SK-N-SH (cell line): ENCODE results near the gene ACOXL. TPM values are rescaled to one million over a fixed set of nuclear protein-coding genes. Genes with fewer than 3 reads are reported as not detected.

Experiments used
- CTCF ChIA-PET: fragments of 300-600, 350-600 bp; formaldehyde crosslinking; extraction: SDS; loops from one replicate; lab custom pipeline; 2021; lab: Yijun Ruan, JAX
- POLR2A ChIA-PET: fragments of 350-600 bp; sonication (Branson Sonifier 250); formaldehyde crosslinking; extraction: SDS; loops from one replicate; lab custom pipeline; 2020; ENCODE audit warnings: antibody characterized with exemption, inconsistent platforms; lab: Yijun Ruan, JAX
- DNase-seq: peaks from one replicate; pipeline ENCODE4 v3.0.0; 2012
- H2AFZ ChIP-seq: fragments of 200-600 bp; sonication (generic); 2 replicates; pipeline ENCODE4 v1.8.1; 2016; ENCODE audit warnings: antibody characterized with exemption, mild to moderate bottlenecking, low read depth
- H3F3A ChIP-seq: fragments of 200-600 bp; sonication (generic); replicated peaks from 2 replicates; pipeline ENCODE3; 2016; ENCODE audit warnings: antibody characterized with exemption, mild to moderate bottlenecking; ENCODE audit not compliant: insufficient read depth
- H3K27ac ChIP-seq, 2 experiments: fragments of 200-500 bp in 1 of 2; fragments of 200-600 bp in 1 of 2; sonication (Bioruptor generic) in 1 of 2; sonication (generic), shearing (Covaris generic) in 1 of 2; 2 replicates each; pipeline versions ENCODE4 v1.5.1 to v1.6.1; 2014 to 2016; ENCODE audit warnings: low read depth in 2 of 2, inconsistent platforms in 1 of 2, low read length in 1 of 2, mild to moderate bottlenecking in 1 of 2, mixed read lengths in 1 of 2
- H3K27me3 ChIP-seq: fragments of 200-600 bp; sonication (generic), shearing (Covaris generic); 2 replicates; pipeline ENCODE4 v1.6.1; 2016; ENCODE audit warnings: mixed run types; ENCODE audit not compliant: insufficient read depth
- H3K36me3 ChIP-seq, 2 experiments: fragments of 200-500 bp in 1 of 2; fragments of 200-600 bp in 1 of 2; sonication (Bioruptor generic) in 1 of 2; sonication (generic) in 1 of 2; replicated peaks in 1 of 2; 2 replicates each; pipeline versions ENCODE3 to v1.5.1; 2014 to 2016; ENCODE audit warnings: low read length in 1 of 2, mild to moderate bottlenecking in 1 of 2; ENCODE audit not compliant: insufficient read depth in 2 of 2, control insufficient read depth in 1 of 2
- H3K4me1 ChIP-seq, 2 experiments: fragments of 200-500 bp in 1 of 2; fragments of 200-600 bp in 1 of 2; sonication (Bioruptor generic) in 1 of 2; sonication (generic), shearing (Covaris generic) in 1 of 2; 2 replicates each; pipeline versions ENCODE4 v1.5.1 to v1.6.1; 2014 to 2016; ENCODE audit warnings: low read depth in 1 of 2, low read length in 1 of 2, mixed run types in 1 of 2; ENCODE audit not compliant: insufficient read depth in 2 of 2, control insufficient read depth in 1 of 2
- H3K4me2 ChIP-seq: fragments of 200-600 bp; sonication (generic), shearing (Covaris generic); 2 replicates; pipeline ENCODE4 v1.6.1; 2017; ENCODE audit warnings: mixed run types
- H3K4me3 ChIP-seq, 2 experiments: fragments of 200-500 bp in 1 of 2; fragments of 200-600 bp in 1 of 2; sonication (Bioruptor generic) in 1 of 2; sonication (generic), shearing (Covaris generic) in 1 of 2; 2 replicates each; pipeline versions ENCODE4 v1.5.1 to v1.8.1; 2014 to 2016; ENCODE audit warnings: low read depth in 2 of 2, inconsistent platforms in 1 of 2, low read length in 1 of 2, mild to moderate bottlenecking in 1 of 2, mixed read lengths in 1 of 2, moderate library complexity in 1 of 2
- H3K79me2 ChIP-seq: fragments of 200-600 bp; sonication (generic); 2 replicates; pipeline ENCODE4 v1.8.1; 2017; ENCODE audit warnings: mild to moderate bottlenecking; ENCODE audit not compliant: insufficient read depth
- H3K9ac ChIP-seq: fragments of 200-600 bp; sonication (generic); 2 replicates; pipeline ENCODE4 v1.6.1; 2017; ENCODE audit warnings: mixed run types
- H3K9me2 ChIP-seq: fragments of 200-600 bp; sonication (generic); 2 replicates; pipeline ENCODE4 v1.6.1; 2017; ENCODE audit warnings: mixed run types
- H3K9me3 ChIP-seq: fragments of 200-600 bp; sonication (generic); 2 replicates; pipeline ENCODE4 v1.6.1; 2017; ENCODE audit warnings: mixed run types, mild to moderate bottlenecking, moderate library complexity
- H4K20me1 ChIP-seq: fragments of 200-600 bp; sonication (generic); 2 replicates; pipeline ENCODE4 v1.6.1; 2017; ENCODE audit warnings: mild to moderate bottlenecking, mixed run types; ENCODE audit not compliant: insufficient read depth
- CHD2 ChIP-seq: fragments of 150-350 bp; IDR thresholded peaks from 2 replicates; pipeline ENCODE4 v1.6.1; 2018; ENCODE audit warnings: low read length; ENCODE audit not compliant: partially characterized antibody
- EP300 ChIP-seq, 2 experiments: IDR thresholded peaks; 2 replicates each; pipeline versions ENCODE4 v1.4.0 to v1.6.1; 2012; ENCODE audit warnings: borderline replicate concordance in 1 of 2, low read depth in 1 of 2, low read length in 1 of 2
- FOSL2 ChIP-seq: IDR thresholded peaks from 2 replicates; pipeline ENCODE4 v1.4.0; 2012; ENCODE audit warnings: low read depth, mild to moderate bottlenecking, moderate library complexity, borderline replicate concordance
- FOXJ3 ChIP-seq: sonication (generic); formaldehyde crosslinking; IDR thresholded peaks from 2 replicates; pipeline ENCODE4 v1.5.1; 2020; ENCODE audit warnings: mild to moderate bottlenecking, missing genetic modification reagents
- FOXM1 ChIP-seq: IDR thresholded peaks from 2 replicates; pipeline ENCODE4 v1.4.0; 2012; ENCODE audit warnings: low read depth, mild to moderate bottlenecking
- GABPA ChIP-seq: IDR thresholded peaks from 2 replicates; pipeline ENCODE4 v1.4.0; 2012; ENCODE audit warnings: low read depth, mild to moderate bottlenecking
- JUND ChIP-seq: IDR thresholded peaks from 2 replicates; pipeline ENCODE4 v1.4.0; 2012
- MEF2A ChIP-seq: IDR thresholded peaks from 2 replicates; pipeline ENCODE4 v1.4.0; 2012; ENCODE audit warnings: low read depth, borderline replicate concordance
- MXI1 ChIP-seq: IDR thresholded peaks from 2 replicates; pipeline ENCODE4 v1.6.1; 2012; ENCODE audit warnings: mild to moderate bottlenecking, low read depth, low read length, improper control_type of control experiment
- NFIC ChIP-seq: IDR thresholded peaks from 2 replicates; pipeline ENCODE4 v1.4.0; 2012; ENCODE audit warnings: borderline replicate concordance
- NRF1 ChIP-seq: IDR thresholded peaks from 2 replicates; pipeline ENCODE4 v1.6.1; 2012; ENCODE audit warnings: low read depth, mild to moderate bottlenecking, low read length
- POLR2AphosphoS5 ChIP-seq: IDR thresholded peaks from 2 replicates; pipeline ENCODE4 v1.6.1; 2012; ENCODE audit warnings: low read depth, low read length
- RFX5 ChIP-seq: IDR thresholded peaks from 2 replicates; pipeline ENCODE4 v1.6.1; 2012; ENCODE audit warnings: mild to moderate bottlenecking, improper control_type of control experiment, low read length
- RXRA ChIP-seq: IDR thresholded peaks from 2 replicates; pipeline ENCODE4 v1.4.0; 2012; ENCODE audit warnings: low read depth, mild to moderate bottlenecking, borderline replicate concordance
- TAF1 ChIP-seq: IDR thresholded peaks from 2 replicates; pipeline ENCODE4 v1.6.1; 2012; ENCODE audit warnings: low read depth, mild to moderate bottlenecking, low read length, moderate library complexity, borderline replicate concordance
- TCF12 ChIP-seq: IDR thresholded peaks from 2 replicates; pipeline ENCODE4 v1.4.0; 2012
- YY1 ChIP-seq: IDR thresholded peaks from 2 replicates; pipeline ENCODE4 v1.4.0; 2012; ENCODE audit warnings: low read depth, mild to moderate bottlenecking
- WGBS: methylation state at CpG from one replicate; pipeline ENCODE4 v1.1.6; 2017; ENCODE audit warnings: low lambda C conversion rate; 5-methylcytosine and 5-hydroxymethylcytosine counted together
- polyA plus RNA-seq, 3 experiments: library from polyadenylated mRNA; depleted of rRNA; stranded (reverse); fragments of >200 nt; gene quantifications; 2 replicates each; pipeline ENCODE4 v1.2.3, GENCODE V29; 2012
- TF ChIP-seq, protein P1 (sequence below): IDR thresholded peaks from 2 replicates; pipeline ENCODE4 v1.4.0; 2012; ENCODE audit warnings: low read depth
- TF ChIP-seq, protein P2 (sequence below): fragments of 200-600 bp; sonication (generic); IDR thresholded peaks from 2 replicates; pipeline ENCODE4 v1.6.1; 2017; ENCODE audit warnings: antibody characterized with exemption, mild to moderate bottlenecking, moderate library complexity

Gene ACOXL
- polyA plus RNA-seq, 1 of the 3 experiments (the other 2 are of a cell fraction) = not detected

DNA sequence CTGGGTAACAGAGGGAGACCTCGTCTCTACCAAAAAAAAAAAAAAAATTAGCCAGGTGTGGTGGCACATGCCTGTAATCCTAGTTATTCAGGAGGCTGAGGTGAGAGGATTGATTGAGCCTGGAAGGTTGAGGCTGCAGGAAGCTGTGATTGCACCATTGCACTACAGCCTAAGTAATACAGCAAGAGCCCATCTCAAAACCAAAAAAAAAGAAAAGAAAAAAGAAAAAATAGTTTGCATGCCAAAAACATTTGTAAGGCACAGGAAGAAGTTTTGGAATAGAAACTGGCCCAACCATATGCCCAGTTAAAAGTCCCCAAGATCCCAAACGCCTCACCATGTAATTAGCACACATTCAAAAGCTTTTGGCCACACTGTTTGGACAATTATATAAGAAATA, 13.4 kb upstream of the ACOXL start:
- WGBS = 26% methylated on average over 2 of the region's 2 CpGs
- ChIA-PET CTCF (interaction anchor here (1.2 to 1.3 kb wide), 2 partner anchors 7 to 13 kb away, joined by 3 to 4 read pairs; no protein-coding TSS in a partner anchor), POLR2A (no interaction called here)
- Histone ChIP-seq H3K4me2 (no peak overlapping the region), H4K20me1 (no peaks in the 10 kb centered on the region), H3K9me3 (no peaks in the 10 kb centered on the region), H3K36me3 (no peaks in the 10 kb centered on the region), H3K27me3 (peaks cover 22% of the 10 kb centered on the region), H2AFZ (no peak overlapping the region), H3K4me3 (no peak overlapping the region), H3K9me2 (no peaks in the 10 kb centered on the region), H3K9ac (no peak overlapping the region), H3K4me1 (no peaks in the 10 kb centered on the region), H3K79me2 (no peaks in the 10 kb centered on the region), H3K27ac (no peak overlapping the region), H3F3A (no peaks in the 10 kb centered on the region)
- DNase-seq = no peak
- TF ChIP-seq EP300 (IDR thresholded peaks at IDR 0.05; ENCODE audit: borderline replicate concordance in 1 of 2, low read depth in 1 of 2, low read length in 1 of 2) = no peak
- TF ChIP-seq FOSL2 = no peak
- no peak for TF ChIP-seq GABPA
- no peak for TF ChIP-seq JUND
- no peak for TF ChIP-seq TAF1

DNA sequence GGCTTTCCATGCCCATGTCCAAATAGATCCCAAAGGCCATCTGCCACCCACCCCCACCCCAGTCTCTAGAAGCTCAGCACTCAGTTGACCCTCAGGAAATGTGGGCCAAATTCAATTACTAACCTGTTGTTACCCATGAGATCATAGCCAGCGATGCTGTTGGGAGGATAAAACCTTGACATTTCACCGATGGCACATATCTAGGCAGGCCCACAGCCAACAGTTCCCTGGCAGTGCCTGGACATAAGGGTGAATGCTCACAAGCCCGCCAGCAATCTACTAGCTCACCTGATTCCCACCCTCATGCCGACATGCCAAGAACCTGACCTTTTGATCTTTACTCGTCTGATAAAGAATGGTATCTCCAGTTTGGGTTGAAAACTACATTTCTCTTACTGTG, 11.8 kb upstream of the ACOXL start:
- Histone ChIP-seq H3K27me3 (peaks cover 30% of the 10 kb centered on the region), H4K20me1 (no peaks in the 10 kb centered on the region), H3K4me3 (no peak overlapping the region), H2AFZ (no peak overlapping the region), H3K36me3 (no peaks in the 10 kb centered on the region), H3K4me2 (no peak overlapping the region), H3K9ac (no peak overlapping the region), H3K9me2 (no peaks in the 10 kb centered on the region), H3K9me3 (no peaks in the 10 kb centered on the region), H3K27ac (no peak overlapping the region), H3K4me1 (peaks cover 0 to under 1% of the 10 kb centered on the region in 2 experiments; a peak in 1 of 4 replicates), H3F3A (no peaks in the 10 kb centered on the region), H3K79me2 (no peaks in the 10 kb centered on the region)
- ChIA-PET CTCF (interaction anchor here (1.3 kb wide), 3 partner anchors 14 to 35 kb away, joined by 3 to 4 read pairs (median 4); no protein-coding TSS in a partner anchor), POLR2A (no interaction called here)
- 56% methylated on average over 5 of the region's 5 CpGs for WGBS
- no peak for TF ChIP-seq NFIC
- no peak for TF ChIP-seq JUND
- no peak for TF ChIP-seq CHD2
- no peak for TF ChIP-seq RXRA
- TF ChIP-seq TAF1 = no peak
- TF ChIP-seq TCF12 = no peak
- TF ChIP-seq, protein P1, sequence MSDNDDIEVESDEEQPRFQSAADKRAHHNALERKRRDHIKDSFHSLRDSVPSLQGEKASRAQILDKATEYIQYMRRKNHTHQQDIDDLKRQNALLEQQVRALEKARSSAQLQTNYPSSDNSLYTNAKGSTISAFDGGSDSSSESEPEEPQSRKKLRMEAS = no peak
- no peak for TF ChIP-seq MXI1
- no peak for TF ChIP-seq GABPA
- no peak for TF ChIP-seq FOXM1
- no peak for DNase-seq

DNA sequence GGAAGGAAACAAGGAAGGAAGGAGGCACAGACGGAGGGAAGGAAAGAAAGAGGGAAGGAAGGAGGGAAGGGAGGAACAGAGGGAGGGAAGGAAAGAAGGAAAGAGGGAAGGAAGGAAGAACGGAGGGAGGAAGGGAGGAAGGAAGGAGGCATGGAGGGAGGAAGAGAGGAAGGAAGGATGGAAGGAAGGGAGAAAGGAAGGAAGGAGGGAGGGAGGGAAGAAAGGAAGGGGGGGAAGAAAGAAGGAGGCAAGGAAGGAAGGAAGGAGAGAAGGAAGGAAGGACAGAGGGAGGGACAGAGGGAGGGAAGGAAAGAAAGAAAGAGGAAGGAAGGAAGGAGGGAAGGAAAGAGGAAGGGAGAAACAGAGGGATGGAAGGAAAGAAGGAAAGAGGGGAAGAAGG, 7.6 kb upstream of the ACOXL start:
- H4K20me1 ChIP-seq = no peaks in the 10 kb centered on the region
- H3F3A ChIP-seq = no peaks in the 10 kb centered on the region
- H3K4me2 ChIP-seq = no peak overlapping the region
- H3K9ac ChIP-seq = no peak overlapping the region
- no peaks in the 10 kb centered on the region for H3K9me2 ChIP-seq
- peaks cover 42% of the 10 kb centered on the region for H3K27me3 ChIP-seq
- 26% methylated on average over 2 of the region's 2 CpGs for whole genome bisulfite sequencing
- POLR2A ChIA-PET = no interaction called here
- DNase-seq = no peak
- H3K36me3 ChIP-seq = no peaks in the 10 kb centered on the region
- H3K4me3 ChIP-seq = no peak overlapping the region
- peaks cover 0 to 7% of the 10 kb centered on the region in 2 experiments; a peak in 1 of 4 replicates for H3K4me1 ChIP-seq
- CTCF ChIA-PET = no interaction called here
- H2AFZ ChIP-seq = no peak overlapping the region
- H3K27ac ChIP-seq = no peak overlapping the region
- H3K79me2 ChIP-seq = no peaks in the 10 kb centered on the region
- H3K9me3 ChIP-seq = no peaks in the 10 kb centered on the region
- TF ChIP-seq NFIC (no peak), MEF2A (no peak), POLR2AphosphoS5 (no peak), CHD2 (no peak), RFX5 (no peak), FOSL2 (no peak), YY1 (no peak), FOXJ3 (CRISPR knock-in tag) (no peak), EP300 (IDR thresholded peaks at IDR 0.05; ENCODE audit: borderline replicate concordance in 1 of 2, low read depth in 1 of 2, low read length in 1 of 2) (no peak), RXRA (no peak), TCF12 (no peak), NRF1 (no peak)
- TF ChIP-seq, protein P2, sequence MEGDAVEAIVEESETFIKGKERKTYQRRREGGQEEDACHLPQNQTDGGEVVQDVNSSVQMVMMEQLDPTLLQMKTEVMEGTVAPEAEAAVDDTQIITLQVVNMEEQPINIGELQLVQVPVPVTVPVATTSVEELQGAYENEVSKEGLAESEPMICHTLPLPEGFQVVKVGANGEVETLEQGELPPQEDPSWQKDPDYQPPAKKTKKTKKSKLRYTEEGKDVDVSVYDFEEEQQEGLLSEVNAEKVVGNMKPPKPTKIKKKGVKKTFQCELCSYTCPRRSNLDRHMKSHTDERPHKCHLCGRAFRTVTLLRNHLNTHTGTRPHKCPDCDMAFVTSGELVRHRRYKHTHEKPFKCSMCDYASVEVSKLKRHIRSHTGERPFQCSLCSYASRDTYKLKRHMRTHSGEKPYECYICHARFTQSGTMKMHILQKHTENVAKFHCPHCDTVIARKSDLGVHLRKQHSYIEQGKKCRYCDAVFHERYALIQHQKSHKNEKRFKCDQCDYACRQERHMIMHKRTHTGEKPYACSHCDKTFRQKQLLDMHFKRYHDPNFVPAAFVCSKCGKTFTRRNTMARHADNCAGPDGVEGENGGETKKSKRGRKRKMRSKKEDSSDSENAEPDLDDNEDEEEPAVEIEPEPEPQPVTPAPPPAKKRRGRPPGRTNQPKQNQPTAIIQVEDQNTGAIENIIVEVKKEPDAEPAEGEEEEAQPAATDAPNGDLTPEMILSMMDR = no peak
